ENCODE data around the gene DPF3.

DNA sequence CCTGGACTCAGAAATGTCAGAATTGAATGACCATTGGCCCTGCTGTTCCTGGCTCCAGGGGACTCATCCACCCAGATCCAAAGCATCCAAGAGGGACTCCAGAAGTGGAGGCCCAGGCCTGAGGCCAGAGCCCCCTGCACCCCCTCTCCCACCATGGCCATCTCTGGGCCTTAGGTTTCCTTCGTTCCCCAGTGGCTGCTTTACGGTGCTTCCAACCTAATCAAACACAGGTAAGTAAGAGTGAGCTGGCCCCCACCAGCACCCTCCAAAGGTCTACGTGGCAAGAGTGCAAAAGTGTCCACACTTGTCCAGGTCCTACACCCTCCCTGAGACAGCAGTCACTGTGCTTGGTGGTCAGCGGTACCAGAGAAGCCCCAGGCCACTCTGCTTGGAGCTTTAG, 139.0 kb downstream of the DPF3 start:
- no peak for TF ChIP-seq POLR2A (IDR thresholded peaks at IDR 0.05; ENCODE audit: low read depth, low read length)
- TF ChIP-seq PAX5 (IDR thresholded peaks at IDR 0.05; ENCODE audit: insufficient read depth, low read length, severe bottlenecking), result no peak
